IPS DF 6.9 (cell line): ENCODE measurements around the gene CTDSPL.

Experiments
- DNase-seq: peaks from one replicate; pipeline ENCODE4 v3.0.0-alpha.2; 2013; ENCODE audit warnings: low read depth, low spot score
- H3K27ac ChIP-seq: one replicate; pipeline ENCODE4 v1.5.1; 2013; ENCODE audit warnings: low read length, control low read depth
- H3K27me3 ChIP-seq: 2 replicates; pipeline ENCODE4 v1.6.1; 2013; ENCODE audit warnings: mild to moderate bottlenecking, low read length; ENCODE audit not compliant: control insufficient read depth, insufficient read depth
- H3K36me3 ChIP-seq: 2 replicates; pipeline ENCODE4 v1.6.1; 2013; ENCODE audit warnings: low read length; ENCODE audit not compliant: control insufficient read depth, insufficient read depth
- H3K4me1 ChIP-seq: 2 replicates; pipeline ENCODE4 v1.6.1; 2013; ENCODE audit warnings: low read length; ENCODE audit not compliant: control insufficient read depth, insufficient read depth
- H3K4me3 ChIP-seq: 2 replicates; pipeline ENCODE4 v1.5.1; 2013; ENCODE audit warnings: mild to moderate bottlenecking, low read length
- H3K9me3 ChIP-seq: 2 replicates; pipeline ENCODE4 v1.6.1; 2013; ENCODE audit warnings: low read length, inconsistent platforms; ENCODE audit not compliant: control insufficient read depth, insufficient read depth
- WGBS: extraction: QIAGEN DNeasy Blood & Tissue Kit; methylation state at CpG from one replicate; pipeline ENCODE4 v1.1.7; 2013; ENCODE audit warnings: mixed read lengths, missing lambda C conversion rate; ENCODE audit not compliant: insufficient read length, insufficient coverage; 5-methylcytosine and 5-hydroxymethylcytosine counted together

CTDSPL gene

DNA sequence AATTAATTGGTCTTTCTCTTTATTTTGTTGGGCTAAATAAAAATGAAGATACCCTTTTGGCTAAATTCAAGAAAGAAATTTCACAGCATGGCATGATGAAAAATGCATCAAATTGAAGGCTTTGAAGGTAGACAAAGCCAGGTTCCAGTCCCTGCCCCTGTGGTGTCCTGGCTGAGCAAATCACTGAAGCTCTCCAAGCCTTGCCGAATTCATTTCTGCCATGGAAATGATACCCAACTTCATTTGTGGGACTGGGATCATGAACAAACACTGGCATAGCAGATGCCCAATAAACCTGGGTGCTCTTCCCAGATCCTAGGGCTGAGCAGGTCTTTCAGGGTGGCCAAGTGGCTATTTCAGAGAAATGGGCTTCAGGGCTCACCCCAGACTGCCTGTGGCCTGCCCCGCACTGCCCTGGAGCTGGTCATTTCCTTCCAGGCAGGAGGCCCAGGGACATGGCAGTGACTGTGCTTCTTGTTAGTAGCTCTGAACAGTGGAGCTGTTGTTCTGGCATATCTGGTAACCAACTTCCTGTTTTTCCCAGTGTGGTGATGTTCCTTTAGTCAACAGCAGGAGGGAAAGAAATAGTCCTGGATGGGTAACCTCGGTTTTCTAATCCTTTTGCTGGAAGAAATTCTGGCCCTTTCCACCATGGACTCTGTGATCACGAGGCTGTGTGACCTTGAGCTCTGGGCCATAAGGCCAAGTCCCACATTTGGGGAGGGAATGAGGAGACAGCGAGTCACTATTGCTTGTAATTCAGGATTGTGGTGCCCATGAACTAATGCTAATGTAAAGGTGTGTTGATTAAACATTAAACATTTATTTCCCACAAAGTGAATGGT, 47.6 kb downstream of the CTDSPL start:
- peaks cover 4% of the 10 kb centered on the region; the same call in 1 of the 2 replicates for H3K4me1 ChIP-seq
- WGBS = no CpG with 5 or more reads among the region's 5 CpGs

GRCh38 chr3:37910671-37911400, 49.2 kb downstream of the CTDSPL start:
- H3K4me3 ChIP-seq = no peak overlapping the region
- no peaks in the 10 kb centered on the region for H3K9me3 ChIP-seq
- no peak overlapping the region for H3K27ac ChIP-seq
- no peak for DNase-seq
- no peaks in the 10 kb centered on the region for H3K27me3 ChIP-seq
- no CpG with 5 or more reads among the region's 4 CpGs for WGBS
- 0 out of 2 replicates have a peak, but pooled peaks cover 2% of the 10 kb centered on the region for H3K4me1 ChIP-seq
- H3K36me3 ChIP-seq = no peaks in the 10 kb centered on the region

More for the DNA sequence above, 47.6 kb downstream of the CTDSPL start:
- Histone ChIP-seq H3K27me3 (no peaks in the 10 kb centered on the region), H3K9me3 (no peaks in the 10 kb centered on the region), H3K27ac (no peak overlapping the region), H3K4me3 (no peak overlapping the region), H3K36me3 (no peaks in the 10 kb centered on the region)
- DNase-seq = no peak

DNA sequence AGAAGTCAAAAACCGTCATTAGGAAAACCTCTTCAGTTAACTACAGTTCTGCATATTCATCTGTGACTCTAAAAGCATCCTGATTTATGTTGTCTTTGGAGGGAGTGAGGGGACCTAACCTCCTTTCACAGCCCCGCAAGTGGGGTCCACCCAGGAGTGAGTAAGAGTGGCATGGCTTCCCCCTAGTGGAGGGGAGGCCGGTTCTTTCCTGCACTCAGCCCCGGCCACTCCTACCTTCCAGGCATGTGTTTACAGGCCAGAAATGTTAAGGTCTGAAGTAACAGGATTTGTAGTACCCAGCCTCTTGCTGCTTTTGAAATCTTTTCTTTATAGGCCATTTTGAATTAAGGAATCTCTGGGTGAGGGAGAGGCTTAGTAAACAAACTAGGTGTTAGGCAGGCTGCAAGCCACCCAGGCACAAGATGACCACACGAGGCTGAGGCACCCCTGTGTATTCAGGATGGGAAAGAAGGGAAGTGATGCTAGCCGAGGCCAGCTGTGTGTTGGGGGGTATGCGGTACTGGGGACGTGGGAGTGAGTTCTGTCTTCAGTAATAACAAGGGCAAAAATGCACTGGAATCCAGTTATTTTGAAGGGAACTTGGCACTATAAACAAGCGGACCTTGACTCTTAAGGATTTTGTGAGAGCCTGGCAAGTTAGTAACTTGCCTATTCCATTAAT, 50.5 kb downstream of the CTDSPL start:
- H3K4me1 ChIP-seq = no peaks in the 10 kb centered on the region; the same call in 1 of the 2 replicates
- DNase-seq = no peak
- no peaks in the 10 kb centered on the region for H3K27me3 ChIP-seq
- no peak overlapping the region for H3K27ac ChIP-seq
- H3K9me3 ChIP-seq = no peaks in the 10 kb centered on the region
- WGBS = no CpG with 5 or more reads among the region's 9 CpGs
- H3K36me3 ChIP-seq = no peaks in the 10 kb centered on the region
- H3K4me3 ChIP-seq = no peak overlapping the region

DNA sequence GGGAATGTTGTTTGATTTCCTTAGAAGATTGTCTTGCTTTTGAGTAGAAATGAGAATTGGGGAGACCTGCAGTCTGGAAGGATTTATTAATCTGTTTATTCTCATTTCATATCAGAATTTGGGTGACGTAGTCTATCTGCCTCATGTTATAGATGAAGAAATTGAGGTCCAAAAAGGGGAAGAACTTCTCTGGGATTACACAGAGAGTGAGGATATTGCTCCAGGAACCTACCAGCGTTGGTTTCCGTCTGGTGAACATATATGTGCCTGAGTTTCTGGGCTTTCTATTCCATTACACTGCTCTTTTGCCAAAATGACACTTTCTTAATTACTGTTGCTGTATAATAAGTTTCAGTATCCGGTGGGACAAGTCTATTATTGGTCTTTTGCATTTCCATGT, 51.8 kb downstream of the CTDSPL start:
- no peaks in the 10 kb centered on the region for H3K9me3 ChIP-seq
- H3K4me1 ChIP-seq = peaks cover 2% of the 10 kb centered on the region; the same call in 1 of the 2 replicates
- no peaks in the 10 kb centered on the region for H3K27me3 ChIP-seq
- H3K36me3 ChIP-seq = no peaks in the 10 kb centered on the region
- no CpG with 5 or more reads among the region's 4 CpGs for WGBS
- no peak overlapping the region for H3K27ac ChIP-seq
- no peak overlapping the region for H3K4me3 ChIP-seq
- DNase-seq = no peak

DNA sequence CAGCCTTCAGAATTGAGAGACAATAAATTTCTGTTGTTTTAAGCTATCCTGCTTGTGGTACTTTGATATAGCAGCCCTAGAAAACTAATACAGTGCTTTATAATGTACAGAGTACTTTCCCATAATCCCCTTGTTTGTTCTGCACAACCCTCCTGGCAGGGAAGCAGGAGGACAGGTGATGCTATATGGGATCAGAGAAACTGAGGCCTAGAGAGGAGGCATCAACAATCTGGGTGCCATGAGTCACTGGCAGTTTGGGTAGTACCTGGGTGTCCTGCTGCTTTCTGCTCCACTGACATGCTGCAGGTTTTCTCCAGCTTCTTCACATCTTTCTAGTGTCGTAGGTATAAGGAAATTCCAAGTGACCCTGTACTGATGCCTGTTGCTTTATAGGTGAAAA, 55.0 kb downstream of the CTDSPL start:
- H3K36me3 ChIP-seq = no peaks in the 10 kb centered on the region
- no CpG with 5 or more reads among the region's 1 CpG for WGBS
- no peak overlapping the region for H3K27ac ChIP-seq
- H3K27me3 ChIP-seq = no peaks in the 10 kb centered on the region
- no peaks in the 10 kb centered on the region for H3K9me3 ChIP-seq
- H3K4me3 ChIP-seq = no peak overlapping the region
- no peak for DNase-seq
- peaks cover 2% of the 10 kb centered on the region; the same call in 1 of the 2 replicates for H3K4me1 ChIP-seq

- no peak overlapping the region for H3K27ac ChIP-seq
- DNase-seq = no peak
- H3K9me3 ChIP-seq = no peaks in the 10 kb centered on the region
- no peak overlapping the region for H3K4me3 ChIP-seq
- no CpG with 5 or more reads among the region's 1 CpG for WGBS
- H3K4me1 ChIP-seq = peaks cover 2% of the 10 kb centered on the region; the same call in 1 of the 2 replicates
- H3K27me3 ChIP-seq = no peaks in the 10 kb centered on the region
- H3K36me3 ChIP-seq = no peaks in the 10 kb centered on the region
Observed at GRCh38 chr3:37918627-37919026, 56.9 kb downstream of the CTDSPL start.

- no peaks in the 10 kb centered on the region for H3K9me3 ChIP-seq
- H3K4me3 ChIP-seq = no peak overlapping the region
- no CpG with 5 or more reads among the region's 4 CpGs for WGBS
- H3K27ac ChIP-seq = no peak overlapping the region
- DNase-seq = no peak
- no peaks in the 10 kb centered on the region for H3K36me3 ChIP-seq
- peaks cover 5% of the 10 kb centered on the region for H3K4me1 ChIP-seq
- no peaks in the 10 kb centered on the region for H3K27me3 ChIP-seq
Observed at GRCh38 chr3:37920156-37920699, 58.5 kb downstream of the CTDSPL start.

DNA sequence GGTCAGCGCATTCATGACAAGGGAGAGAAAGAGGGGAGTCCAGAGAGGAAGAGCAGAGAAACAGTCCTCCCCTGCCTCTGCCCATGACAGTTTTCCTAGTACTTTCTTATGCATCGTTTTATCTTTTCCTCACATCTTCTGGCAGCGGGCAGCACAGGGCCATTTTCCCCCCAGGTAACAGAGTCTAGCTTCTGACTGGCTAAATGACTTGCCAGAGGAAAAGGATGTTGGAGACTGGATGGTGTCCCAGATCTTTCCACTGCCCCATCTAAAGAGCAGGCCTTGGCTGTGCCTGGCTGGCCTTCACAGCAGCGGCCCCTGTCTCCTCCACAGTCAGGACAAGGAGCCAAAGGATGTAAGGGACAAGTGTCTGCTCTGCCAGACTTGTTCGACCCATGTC, 59.3 kb downstream of the CTDSPL start:
- H3K9me3 ChIP-seq = no peaks in the 10 kb centered on the region
- H3K4me3 ChIP-seq = no peak overlapping the region
- no peaks in the 10 kb centered on the region for H3K36me3 ChIP-seq
- WGBS = no CpG with 5 or more reads among the region's 5 CpGs
- no peaks in the 10 kb centered on the region for H3K27me3 ChIP-seq
- H3K27ac ChIP-seq = no peak overlapping the region
- no peak for DNase-seq
- peaks cover 5% of the 10 kb centered on the region for H3K4me1 ChIP-seq

DNA sequence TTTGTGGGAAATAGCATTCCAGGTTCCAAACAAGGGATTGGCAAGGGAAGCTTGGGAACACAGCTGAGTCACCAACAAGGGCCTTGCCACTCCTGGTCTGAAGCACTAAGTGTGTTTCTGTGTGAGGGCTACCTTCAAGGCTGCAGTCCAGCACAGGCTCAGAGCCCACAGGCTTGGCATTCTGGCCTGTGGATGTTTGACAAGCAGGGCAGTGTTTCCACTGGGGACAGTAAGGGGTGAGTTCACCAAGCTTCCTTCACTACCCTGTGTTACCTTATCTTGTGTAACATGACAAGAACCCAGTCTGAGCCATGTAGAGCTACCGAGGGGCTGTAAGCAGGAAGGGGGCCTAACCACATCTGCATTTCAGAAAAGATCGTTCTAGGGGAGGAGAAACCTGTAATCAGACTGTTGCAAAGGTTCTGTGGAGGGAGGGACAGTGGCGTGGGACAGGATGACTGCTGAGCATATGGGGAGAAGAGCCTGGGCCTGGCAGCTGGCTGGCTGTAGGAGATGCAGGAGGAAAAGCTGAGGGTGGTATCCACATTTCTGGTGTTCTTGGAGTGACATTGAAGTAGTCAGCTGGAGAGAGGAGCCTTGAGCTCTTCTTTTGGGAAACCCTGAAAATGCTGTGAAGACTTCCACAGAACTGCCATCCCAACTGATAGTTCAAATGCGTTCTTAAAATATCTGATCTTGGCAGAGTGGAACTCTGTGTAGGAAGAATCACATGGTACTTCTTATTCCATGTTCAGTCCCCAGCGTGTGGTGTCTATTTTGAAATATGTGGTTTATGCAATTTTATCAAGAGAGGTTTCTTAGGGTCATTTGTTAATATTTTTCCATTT, 61.3 kb downstream of the CTDSPL start:
- H3K4me3 ChIP-seq = no peak overlapping the region
- WGBS = no CpG with 5 or more reads among the region's 5 CpGs
- no peaks in the 10 kb centered on the region for H3K27me3 ChIP-seq
- peaks cover 5% of the 10 kb centered on the region for H3K4me1 ChIP-seq
- no peak for DNase-seq
- no peaks in the 10 kb centered on the region for H3K9me3 ChIP-seq
- H3K36me3 ChIP-seq = no peaks in the 10 kb centered on the region
- H3K27ac ChIP-seq = no peak overlapping the region
